NCI-H345 (cell line): ENCODE data around the gene NOL11.
"Not testable (repeated sequence)": the region's sequence is repeated elsewhere in the genome, so short reads cannot be mapped to it uniquely, and the experiment has no call there.

Source experiments
- DNase-seq: peaks from one replicate; lab custom pipeline; 2025; lab: John Stamatoyannopoulos, UW

The NOL11 gene

GRCh38 chr17:67754001-67754400 lies 36.3 kb downstream of the NOL11 start:
- DNase-seq, result no peak

DNA sequence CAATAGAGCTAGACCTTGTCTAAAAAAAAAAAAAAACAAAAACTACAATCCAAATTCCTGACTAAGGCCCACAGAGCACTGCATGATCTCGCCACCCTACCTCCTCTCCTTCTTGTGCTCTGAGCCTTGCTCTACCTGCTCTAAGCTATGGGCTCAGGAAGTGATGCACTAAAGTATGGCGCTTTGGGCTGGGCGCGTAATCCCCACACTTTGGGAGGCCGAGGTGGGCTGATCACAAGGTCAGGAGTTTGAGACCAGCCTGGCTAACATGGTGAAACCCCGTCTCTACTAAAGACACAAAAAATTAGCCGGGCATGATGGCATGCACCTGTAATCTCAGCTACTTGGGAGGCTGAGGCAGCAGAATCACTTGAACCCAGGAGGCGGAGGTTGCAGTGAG lies 37.0 kb downstream of the NOL11 start:
- not testable (repeated sequence) for DNase-seq

DNA sequence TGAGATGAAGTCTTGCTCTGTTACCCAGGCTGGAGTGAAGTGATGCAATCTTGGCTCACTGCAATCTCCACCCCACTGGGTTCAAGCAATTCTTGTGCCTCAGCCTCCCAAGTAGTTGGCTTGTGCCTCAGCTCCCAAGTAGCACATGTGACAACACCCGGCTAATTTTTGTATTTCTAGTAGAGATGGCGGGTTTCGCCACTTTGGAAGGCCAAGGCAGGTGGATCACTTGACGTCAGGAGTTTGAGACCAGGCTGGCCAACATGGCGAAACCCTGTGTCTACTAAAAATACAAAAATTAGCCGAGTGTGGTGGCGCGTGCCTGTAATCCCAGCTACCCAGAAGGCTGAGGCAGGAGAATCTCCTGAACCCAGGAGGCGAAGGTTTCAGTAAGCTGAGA lies 39.0 kb downstream of the NOL11 start:
- DNase-seq, result not testable (repeated sequence)

- DNase-seq, result no peak
Observed at GRCh38 chr17:67759355-67760171, 41.8 kb downstream of the NOL11 start.

- no peak for DNase-seq
Observed at GRCh38 chr17:67765623-67766022, 47.9 kb downstream of the NOL11 start.

GRCh38 chr17:67769231-67769630 lies 51.5 kb downstream of the NOL11 start:
- no peak for DNase-seq

- DNase-seq, result no peak
Observed at GRCh38 chr17:67770539-67770938, 52.8 kb downstream of the NOL11 start.

- DNase-seq, result no peak
Observed at GRCh38 chr17:67772679-67773078, 54.9 kb downstream of the NOL11 start.

DNA sequence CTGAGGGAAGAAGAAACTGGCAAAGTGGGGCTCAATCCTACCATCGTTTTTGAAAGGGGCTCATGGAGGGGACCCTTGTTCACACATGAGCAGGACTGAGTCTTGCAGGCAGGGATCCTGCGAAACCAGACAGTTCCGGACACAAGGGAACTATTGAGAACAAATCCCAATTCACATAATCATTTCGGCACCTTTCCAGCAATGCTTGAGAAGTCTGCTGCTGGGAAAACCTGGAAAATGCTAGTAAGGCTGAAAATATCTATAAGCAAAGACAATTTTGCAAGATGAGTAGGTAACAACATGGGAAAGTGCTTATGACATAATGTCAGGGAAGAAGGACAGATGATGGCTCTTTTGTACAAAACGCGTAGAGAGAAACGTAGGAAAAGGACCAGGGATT lies 55.5 kb downstream of the NOL11 start:
- no peak for DNase-seq

- DNase-seq, result no peak
Observed at GRCh38 chr17:67779098-67779672, 61.4 kb downstream of the NOL11 start.

DNA sequence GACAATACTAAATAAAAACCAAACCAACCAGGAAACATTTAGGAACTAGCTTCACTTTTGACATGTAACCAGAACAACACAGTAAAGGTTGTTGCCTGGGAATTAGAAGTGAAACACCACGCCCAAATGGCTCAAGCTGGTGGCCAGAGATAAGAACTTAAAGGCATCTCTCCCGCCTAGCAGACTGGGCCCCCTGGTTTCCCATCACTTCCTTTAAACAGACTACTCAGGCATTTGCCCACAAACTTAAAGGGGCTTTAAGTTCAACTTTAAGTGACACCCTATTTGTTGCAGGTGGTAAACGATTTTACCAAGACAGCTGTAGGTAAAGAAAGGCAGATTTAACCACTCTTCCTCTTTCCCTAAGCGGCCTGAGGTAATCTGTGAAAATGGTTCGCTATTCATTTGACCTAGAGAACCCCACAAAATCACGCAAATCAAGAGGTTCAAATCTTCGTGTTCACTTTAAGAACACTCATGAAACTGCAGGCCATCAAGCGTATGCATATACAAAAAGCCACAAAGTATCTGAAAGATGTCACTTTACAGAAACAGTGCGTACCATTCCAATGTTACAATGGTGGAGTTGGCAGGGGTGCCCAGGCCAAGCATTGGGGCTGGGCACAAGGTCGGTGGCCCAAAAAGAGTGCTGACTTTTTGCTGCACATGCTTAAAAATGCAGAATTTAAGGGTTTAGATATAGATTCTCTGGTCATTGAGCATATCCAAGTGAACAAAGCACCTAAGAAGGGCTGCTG lies 66.8 kb downstream of the NOL11 start:
- DNase-seq, result no peak

DNA sequence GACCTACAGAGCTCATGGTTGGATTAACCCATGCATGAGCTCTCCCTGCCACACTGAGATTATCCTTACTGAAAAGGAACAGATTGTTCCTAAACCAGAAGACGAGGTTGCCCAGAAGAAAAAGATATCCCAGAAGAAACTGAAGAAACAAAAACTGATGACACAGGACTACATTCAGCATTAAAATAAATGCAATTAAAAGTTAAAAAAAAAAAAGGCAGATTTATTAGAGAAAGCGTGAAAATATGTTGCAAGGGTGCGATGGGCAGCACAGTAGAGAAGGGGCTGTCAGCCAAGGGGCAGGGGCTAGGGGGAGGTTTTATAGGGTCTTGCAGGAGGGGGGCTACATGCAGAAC lies 67.4 kb downstream of the NOL11 start:
- no peak for DNase-seq

- no peak for DNase-seq
Observed at GRCh38 chr17:67785504-67785903, 67.8 kb downstream of the NOL11 start.
